HG02798 (cell line): ENCODE results near the gene AUTS2.
"Not testable (repeated sequence)": the region's sequence is repeated elsewhere in the genome, so short reads cannot be mapped to it uniquely, and the experiment has no call there.

Source experiments
- ATAC-seq: cut with Tn5 transposase; IDR thresholded peaks from one replicate; pipeline ENCODE4 v1.9.1; 2021; ENCODE audit warnings: mild to moderate bottlenecking; ENCODE audit not compliant: unreplicated experiment, poor library complexity

AUTS2 gene

GRCh38 chr7:69778138-69778537 lies 179.9 kb downstream of the AUTS2 start:
- no peak for ATAC-seq

GRCh38 chr7:69780379-69780778 lies 182.1 kb downstream of the AUTS2 start:
- ATAC-seq, result no peak

GRCh38 chr7:69781412-69781846 lies 183.2 kb downstream of the AUTS2 start:
- no peak for ATAC-seq

- ATAC-seq, result no peak
Measured at GRCh38 chr7:69782917-69783684, 184.8 kb downstream of the AUTS2 start.

- ATAC-seq, result not testable (repeated sequence)
Measured at GRCh38 chr7:69786130-69786529, 187.9 kb downstream of the AUTS2 start.

GRCh38 chr7:69786730-69787395 lies 188.6 kb downstream of the AUTS2 start:
- no peak for ATAC-seq

GRCh38 chr7:69787736-69788431 lies 189.6 kb downstream of the AUTS2 start:
- ATAC-seq, result no peak

- no peak for ATAC-seq
Measured at GRCh38 chr7:69789563-69789962, 191.3 kb downstream of the AUTS2 start.

- no peak for ATAC-seq
Measured at GRCh38 chr7:69790977-69791724, 192.9 kb downstream of the AUTS2 start.

- no peak for ATAC-seq
Measured at GRCh38 chr7:69791739-69792138, 193.5 kb downstream of the AUTS2 start.

GRCh38 chr7:69795932-69796331 lies 197.7 kb downstream of the AUTS2 start:
- no peak for ATAC-seq

- ATAC-seq, result no peak
Measured at GRCh38 chr7:69796416-69796815, 198.1 kb downstream of the AUTS2 start.

- ATAC-seq, result no peak
Measured at GRCh38 chr7:69799048-69799697, 200.9 kb downstream of the AUTS2 start.

GRCh38 chr7:69799990-69800389 lies 201.7 kb downstream of the AUTS2 start:
- no peak for ATAC-seq

- ATAC-seq, result no peak
Measured at GRCh38 chr7:69800495-69800894, 202.2 kb downstream of the AUTS2 start.

GRCh38 chr7:69801729-69802682 lies 203.7 kb downstream of the AUTS2 start:
- no peak for ATAC-seq

GRCh38 chr7:69803699-69804516 lies 205.6 kb downstream of the AUTS2 start:
- peak; percentile 90 for ATAC-seq

GRCh38 chr7:69804962-69805361 lies 206.7 kb downstream of the AUTS2 start:
- ATAC-seq, result no peak
